ENCODE data around the gene SLC6A9. TPM values are rescaled to one million over a fixed set of nuclear protein-coding genes. Genes with fewer than 3 reads are reported as not detected.

SLC6A9 gene
- total RNA-seq, 1 experiment from 2014 or later, result 30.1 TPM

DNA sequence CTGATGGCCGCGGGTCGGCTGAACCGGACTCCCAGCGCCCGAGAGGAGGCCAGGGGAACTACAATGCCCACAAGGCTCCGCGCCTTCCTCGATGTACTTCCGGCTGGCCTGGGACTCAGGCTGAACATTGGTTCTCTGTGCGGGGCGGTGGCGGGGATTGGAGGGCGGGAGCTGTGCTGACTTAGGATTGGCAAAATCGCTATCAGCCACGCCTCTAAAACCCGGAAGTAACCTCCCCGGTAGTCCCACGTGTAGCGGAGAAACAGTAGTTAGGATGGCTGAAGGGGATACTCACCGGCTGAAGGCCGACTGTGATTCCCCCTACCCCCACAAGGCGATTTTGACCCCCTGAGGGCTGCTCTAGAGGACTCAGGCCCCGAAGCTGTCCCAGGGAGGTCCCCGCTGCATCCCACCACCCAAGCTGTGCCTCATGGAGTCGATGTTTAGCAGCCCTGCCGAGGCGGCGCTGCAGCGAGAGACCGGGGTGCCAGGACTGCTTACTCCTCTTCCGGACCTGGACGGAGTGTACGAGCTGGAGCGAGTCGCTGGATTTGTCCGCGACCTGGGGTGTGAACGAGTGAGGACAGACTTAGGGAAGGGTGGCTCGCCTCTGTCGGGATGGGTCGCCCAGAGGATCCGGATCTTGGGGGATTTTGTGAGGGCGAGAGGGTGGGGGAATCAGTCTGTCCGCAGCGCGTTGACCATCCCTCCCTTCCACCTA is 61.4 kb downstream of the SLC6A9 start, which contains the start of gene DPH2:
TSS of gene DPH2 (plus strand) at position 265 of the 721 bp plus-strand sequence. CDS start at position 431, 166 bp downstream.
- TF ChIP-seq, protein P1, sequence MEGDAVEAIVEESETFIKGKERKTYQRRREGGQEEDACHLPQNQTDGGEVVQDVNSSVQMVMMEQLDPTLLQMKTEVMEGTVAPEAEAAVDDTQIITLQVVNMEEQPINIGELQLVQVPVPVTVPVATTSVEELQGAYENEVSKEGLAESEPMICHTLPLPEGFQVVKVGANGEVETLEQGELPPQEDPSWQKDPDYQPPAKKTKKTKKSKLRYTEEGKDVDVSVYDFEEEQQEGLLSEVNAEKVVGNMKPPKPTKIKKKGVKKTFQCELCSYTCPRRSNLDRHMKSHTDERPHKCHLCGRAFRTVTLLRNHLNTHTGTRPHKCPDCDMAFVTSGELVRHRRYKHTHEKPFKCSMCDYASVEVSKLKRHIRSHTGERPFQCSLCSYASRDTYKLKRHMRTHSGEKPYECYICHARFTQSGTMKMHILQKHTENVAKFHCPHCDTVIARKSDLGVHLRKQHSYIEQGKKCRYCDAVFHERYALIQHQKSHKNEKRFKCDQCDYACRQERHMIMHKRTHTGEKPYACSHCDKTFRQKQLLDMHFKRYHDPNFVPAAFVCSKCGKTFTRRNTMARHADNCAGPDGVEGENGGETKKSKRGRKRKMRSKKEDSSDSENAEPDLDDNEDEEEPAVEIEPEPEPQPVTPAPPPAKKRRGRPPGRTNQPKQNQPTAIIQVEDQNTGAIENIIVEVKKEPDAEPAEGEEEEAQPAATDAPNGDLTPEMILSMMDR (conservative IDR thresholded peaks at IDR 0.05), result 0 out of 3 replicates have a peak, but pooled peaks have one; percentile 14
- Mint-ChIP-seq H3K4me1 (peaks cover 18 to 20% of the 10 kb centered on the region in 2 experiments), H3K27ac (peak within 1 kb of the TSS in 2 of 3 experiments; percentile 59 to 95; a peak in 4 of 7 replicates), H3K36me3 (ENCODE audit: insufficient read depth in 1 of 3, low read depth in 3 of 3) (peaks cover 10 to 29% (median 14%) of the 10 kb centered on the region in 3 experiments; a peak in 6 of 7 replicates), H3K4me3 (peak within 1 kb of the TSS; percentile 98 to 100), H3K9me3 (no peaks in the 10 kb centered on the region), H3K27me3 (ENCODE audit: low read depth) (peaks cover 1% of the 10 kb centered on the region)
- H3K27ac ChIP-seq (ENCODE audit: insufficient read length, low read depth, low read length), result no peak within 1 kb of the TSS
- no peak within 1 kb of the TSS for H2AFZ ChIP-seq (ENCODE audit: low read length)
- no peaks in the 10 kb centered on the region for H4K20me1 ChIP-seq (ENCODE audit: control insufficient read depth, insufficient read depth, insufficient read length)
- WGBS (ENCODE audit: extremely low coverage, insufficient read length, low lambda C conversion rate), result no CpG with 5 or more reads among the region's 47 CpGs
- no peak within 1 kb of the TSS for H3K23ac ChIP-seq (ENCODE audit: insufficient read length, low read depth, low read length)
- peaks cover 11% of the 10 kb centered on the region for H3K23me2 ChIP-seq (ENCODE audit: insufficient read length, low read depth, low read length, poor library complexity, severe bottlenecking)
- H3K14ac ChIP-seq (ENCODE audit: insufficient read depth, low read length), result no peak within 1 kb of the TSS; the same call in 1 of the 2 replicates
- H3K4ac ChIP-seq (ENCODE audit: low read depth, low read length), result no peak within 1 kb of the TSS
- peak; percentile 99 for DNase-seq
- no peaks in the 10 kb centered on the region for H3K27me3 ChIP-seq (ENCODE audit: insufficient read depth, low read length)
- no peak within 1 kb of the TSS for H2BK15ac ChIP-seq (ENCODE audit: low read depth, low read length)
- H4K91ac ChIP-seq (ENCODE audit: insufficient read length, low read depth, low read length), result no peak within 1 kb of the TSS
- H4K8ac ChIP-seq (replicated peaks; ENCODE audit: insufficient read length, low read depth, low read length), result no peak within 1 kb of the TSS
- no peak within 1 kb of the TSS for H3T11ph ChIP-seq (ENCODE audit: low read length)
- no peaks in the 10 kb centered on the region for H3K9me3 ChIP-seq (ENCODE audit: control insufficient read depth, low read depth, low read length)
- H2AK5ac ChIP-seq (ENCODE audit: insufficient read length, low read length), result no peak within 1 kb of the TSS
- no peak within 1 kb of the TSS for H2BK120ac ChIP-seq (ENCODE audit: low read depth, low read length, poor library complexity, severe bottlenecking)
- no peaks in the 10 kb centered on the region; the same call in 1 of the 2 replicates for H3K4me1 ChIP-seq (ENCODE audit: insufficient read depth, low read length)
- no peak within 1 kb of the TSS for H3K56ac ChIP-seq (ENCODE audit: insufficient read length, low read depth, low read length)
- H2BK12ac ChIP-seq (ENCODE audit: insufficient read length, low read depth, low read length), result no peak within 1 kb of the TSS
- H2BK20ac ChIP-seq (ENCODE audit: low read depth, low read length, poor library complexity, severe bottlenecking), result no peak within 1 kb of the TSS
- peak within 1 kb of the TSS; percentile 68 for H3K9ac ChIP-seq (ENCODE audit: extremely low read depth, insufficient read length, low read length)
- H3K18ac ChIP-seq (ENCODE audit: insufficient read length, low read depth, low read length), result no peak within 1 kb of the TSS
- peak within 1 kb of the TSS; percentile 81 for H3K4me2 ChIP-seq (ENCODE audit: insufficient read depth, insufficient read length, low read length)
- no peak within 1 kb of the TSS for H4K5ac ChIP-seq (ENCODE audit: insufficient read length, low read depth, low read length)
- H3K79me2 ChIP-seq (ENCODE audit: insufficient read depth, low read length), result no peaks in the 10 kb centered on the region; the same call in 1 of the 2 replicates
- H3K79me1 ChIP-seq (ENCODE audit: insufficient read depth, low read depth, low read length, poor library complexity, severe bottlenecking), result peaks cover 3% of the 10 kb centered on the region
- H2BK5ac ChIP-seq (ENCODE audit: insufficient read length, low read length), result no peak within 1 kb of the TSS

All from H9 (cell line).